HG02642 (cell line): ENCODE data around the gene CASZ1.

Source experiments
- ATAC-seq: cut with Tn5 transposase; IDR thresholded peaks from one replicate; pipeline ENCODE4 v1.9.1; 2021; ENCODE audit warnings: mild to moderate bottlenecking; ENCODE audit not compliant: unreplicated experiment, poor library complexity

The CASZ1 gene

DNA sequence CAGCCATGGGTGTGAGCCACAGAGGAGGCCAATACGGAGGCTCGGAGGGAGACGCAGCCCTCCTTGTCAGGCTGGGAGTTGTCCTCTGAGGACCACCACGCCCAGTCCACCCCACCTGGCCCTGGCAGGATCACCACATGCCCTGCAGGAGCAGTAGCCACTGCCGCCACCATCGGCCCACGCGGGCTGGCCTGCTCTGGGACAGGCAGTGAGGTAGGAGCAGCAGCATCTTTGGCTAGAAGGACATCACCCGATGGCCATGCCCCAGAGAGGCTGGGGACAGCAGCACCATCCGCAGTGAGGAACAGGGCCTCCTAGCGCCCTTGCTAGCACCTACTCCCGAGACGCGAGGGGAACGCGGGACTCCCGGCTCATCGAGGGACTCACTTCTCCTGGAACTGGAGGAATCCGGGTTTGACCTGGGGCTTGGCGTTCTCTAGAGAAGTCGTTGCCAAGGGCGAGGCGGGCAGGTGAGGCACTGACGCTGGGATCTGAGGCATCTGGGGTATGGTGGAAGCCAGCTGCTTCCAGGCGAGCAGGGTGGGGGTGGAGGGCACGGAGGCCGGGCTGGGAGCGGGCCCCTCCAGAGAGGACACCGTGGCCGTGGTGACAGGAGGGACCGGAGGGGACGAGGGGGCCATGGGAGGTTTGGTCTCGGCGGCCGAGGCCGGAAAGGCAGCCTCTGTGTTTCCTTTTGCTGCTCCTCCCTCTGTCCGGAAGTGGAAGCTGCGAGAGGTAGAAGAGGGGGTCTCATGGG lies 148.9 kb downstream of the CASZ1 start:
- no peak for ATAC-seq

DNA sequence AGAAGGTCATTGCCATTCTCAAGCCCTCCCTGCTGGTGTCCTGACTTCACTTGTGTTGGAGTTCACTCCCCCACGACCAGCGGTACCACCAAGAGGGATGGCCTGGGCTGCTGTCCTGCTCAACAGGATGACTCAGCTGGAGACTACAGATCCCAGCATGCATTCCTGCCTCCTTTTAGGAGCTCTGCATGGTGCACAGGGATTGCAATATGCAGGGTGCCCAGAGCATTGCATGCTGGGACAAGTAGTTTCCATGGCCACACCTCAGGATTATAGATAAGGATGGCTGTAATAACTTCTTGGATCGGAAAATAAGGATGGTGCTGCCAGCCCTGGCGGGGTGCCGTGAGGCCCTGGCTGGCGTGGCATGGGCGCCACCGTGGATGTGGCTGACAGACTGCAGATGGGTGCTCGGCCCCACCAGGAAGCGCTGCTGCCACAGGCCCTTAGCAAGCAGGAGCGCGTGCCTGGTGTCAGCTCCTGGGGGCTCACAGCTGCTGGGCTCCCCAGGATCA lies 150.0 kb downstream of the CASZ1 start:
- no peak for ATAC-seq

- ATAC-seq, result no peak
These were observed 151.9 kb downstream of the CASZ1 start for GRCh38 chr1:10644307-10645128.

- no peak for ATAC-seq
These were observed 152.7 kb downstream of the CASZ1 start for GRCh38 chr1:10643607-10644306.

DNA sequence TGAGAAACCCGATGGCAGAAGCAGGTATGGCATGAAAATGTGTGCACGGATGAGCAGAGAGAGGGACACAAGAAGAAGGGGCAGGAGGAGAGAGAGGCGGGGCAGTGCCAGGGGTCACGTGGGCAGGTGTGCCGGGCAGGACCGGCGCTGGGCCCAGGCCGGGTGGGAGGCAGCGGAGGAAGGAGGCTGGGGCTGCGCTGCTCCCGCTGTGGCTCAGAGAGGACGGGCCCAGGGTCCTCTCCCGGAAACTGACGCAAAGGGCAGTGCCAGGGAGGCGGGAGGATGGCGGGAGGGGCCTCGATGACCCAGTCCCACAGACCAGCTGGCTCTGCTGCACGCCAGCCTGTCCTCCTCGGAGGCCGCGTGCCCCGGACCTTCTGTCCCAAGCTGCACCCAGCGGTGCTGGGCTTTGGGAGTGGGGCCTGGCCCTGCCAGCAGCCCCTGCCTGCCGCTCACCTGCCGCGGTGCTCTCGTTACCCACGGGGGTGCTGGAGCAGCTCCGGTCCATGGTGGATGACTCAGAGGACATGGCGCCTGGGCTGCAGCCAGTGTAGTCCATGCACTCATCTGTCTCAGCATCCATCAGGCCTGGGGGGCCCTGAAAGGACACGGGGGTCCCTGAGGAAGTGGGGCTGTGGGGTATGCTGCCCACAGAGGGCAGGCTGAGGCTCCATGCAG lies 153.9 kb downstream of the CASZ1 start:
- ATAC-seq, result no peak

GRCh38 chr1:10641976-10642375 lies 154.5 kb downstream of the CASZ1 start:
- no peak for ATAC-seq

DNA sequence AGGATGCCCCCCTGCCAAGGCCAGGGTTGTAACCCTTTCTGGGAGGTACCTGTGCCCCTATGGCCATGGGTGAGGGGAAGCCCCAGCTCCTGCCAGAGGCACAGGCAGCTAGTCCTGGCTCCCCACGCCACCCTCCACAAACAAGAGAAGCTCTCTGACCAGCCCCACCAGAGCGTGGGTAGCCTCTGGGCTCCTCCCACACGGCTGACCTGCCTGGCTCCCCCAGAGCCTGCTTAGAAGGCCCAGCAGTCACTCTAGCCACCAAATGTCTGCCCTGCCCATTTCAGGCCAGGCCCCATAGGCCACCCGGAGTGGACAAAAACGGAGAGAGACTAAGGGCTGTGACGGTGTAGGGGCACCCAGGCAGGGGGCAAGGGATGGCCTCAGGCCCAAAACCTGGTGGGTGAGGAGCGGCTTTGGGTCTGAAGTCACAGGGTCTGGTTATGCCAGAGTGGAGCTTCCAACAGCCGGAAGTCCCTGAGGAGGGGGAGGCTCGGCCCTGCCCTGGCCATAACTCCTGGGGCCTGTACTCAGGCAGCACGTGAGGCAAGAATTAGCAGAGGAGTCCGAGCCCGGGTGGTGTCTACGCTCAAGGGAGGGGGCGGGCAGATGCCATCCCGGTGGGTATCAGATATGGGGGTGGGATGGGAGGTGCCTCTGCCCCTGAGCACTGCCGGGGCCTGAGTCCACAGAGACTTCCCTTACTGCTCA lies 155.4 kb downstream of the CASZ1 start:
- no peak for ATAC-seq

- ATAC-seq, result no peak
These were observed 156.5 kb downstream of the CASZ1 start for GRCh38 chr1:10639775-10640578.

DNA sequence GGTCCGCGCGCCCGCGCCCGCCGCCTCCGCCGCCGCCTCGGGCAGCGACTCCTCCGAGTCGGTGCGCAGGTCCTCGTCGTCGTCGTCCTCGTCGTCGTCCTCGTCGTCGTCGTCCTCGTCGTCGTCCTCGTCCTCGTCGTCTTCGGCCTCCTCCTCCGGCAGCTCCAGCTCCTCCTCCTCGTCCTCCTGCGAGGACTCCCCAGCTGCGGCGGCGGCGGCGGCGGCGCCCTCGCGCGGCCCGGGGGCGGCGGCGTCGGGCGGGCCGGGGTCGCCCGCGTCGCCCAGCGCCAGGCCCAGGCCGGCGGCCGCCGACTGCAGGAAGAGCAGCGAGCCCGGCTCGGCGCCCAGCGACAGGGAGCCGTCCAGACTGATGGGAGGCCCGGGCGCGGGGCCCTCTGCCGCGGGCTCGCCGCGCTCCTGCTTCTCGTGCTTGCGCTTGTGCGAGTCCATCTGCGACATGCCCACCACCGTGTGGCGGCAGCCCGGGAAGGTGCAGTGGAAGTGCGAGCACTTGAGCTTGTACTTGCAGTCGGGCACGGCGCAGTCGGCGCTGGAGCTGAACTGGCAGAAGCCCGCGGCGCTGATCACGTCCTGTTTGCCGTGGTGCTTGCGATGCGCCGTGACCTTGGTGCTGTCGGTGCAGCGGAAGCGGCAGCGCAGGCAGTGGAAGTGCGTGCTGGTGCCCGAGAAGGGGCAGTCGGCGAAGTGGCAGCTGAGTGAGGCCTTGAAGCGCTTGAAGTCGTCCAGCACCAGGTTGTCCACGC lies 157.3 kb downstream of the CASZ1 start:
- no peak for ATAC-seq

GRCh38 chr1:10638559-10639005 lies 157.9 kb downstream of the CASZ1 start:
- no peak for ATAC-seq

- no peak for ATAC-seq
These were observed 158.4 kb downstream of the CASZ1 start for GRCh38 chr1:10637834-10638558.

DNA sequence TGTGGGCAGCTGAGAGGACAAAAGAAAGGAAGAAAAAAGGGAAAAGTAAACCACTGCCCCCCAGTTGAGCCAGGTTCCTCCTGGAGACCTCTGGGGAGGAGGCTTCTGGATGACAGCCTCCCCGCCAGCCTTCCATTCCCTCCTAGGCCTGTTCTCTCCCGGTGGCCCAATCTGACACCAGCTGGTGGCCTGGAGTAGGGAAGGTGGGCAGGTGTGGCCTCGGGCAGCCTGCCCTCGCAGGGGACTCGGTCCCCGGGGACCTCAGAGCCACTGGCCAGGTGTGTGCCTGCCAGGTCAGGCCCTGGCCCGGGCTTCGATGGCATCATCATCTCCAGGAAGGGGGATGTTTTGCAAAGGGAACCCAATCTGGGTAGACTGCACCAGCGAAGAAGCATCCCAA lies 159.0 kb downstream of the CASZ1 start:
- no peak for ATAC-seq

GRCh38 chr1:10635992-10636391 lies 160.5 kb downstream of the CASZ1 start:
- no peak for ATAC-seq

DNA sequence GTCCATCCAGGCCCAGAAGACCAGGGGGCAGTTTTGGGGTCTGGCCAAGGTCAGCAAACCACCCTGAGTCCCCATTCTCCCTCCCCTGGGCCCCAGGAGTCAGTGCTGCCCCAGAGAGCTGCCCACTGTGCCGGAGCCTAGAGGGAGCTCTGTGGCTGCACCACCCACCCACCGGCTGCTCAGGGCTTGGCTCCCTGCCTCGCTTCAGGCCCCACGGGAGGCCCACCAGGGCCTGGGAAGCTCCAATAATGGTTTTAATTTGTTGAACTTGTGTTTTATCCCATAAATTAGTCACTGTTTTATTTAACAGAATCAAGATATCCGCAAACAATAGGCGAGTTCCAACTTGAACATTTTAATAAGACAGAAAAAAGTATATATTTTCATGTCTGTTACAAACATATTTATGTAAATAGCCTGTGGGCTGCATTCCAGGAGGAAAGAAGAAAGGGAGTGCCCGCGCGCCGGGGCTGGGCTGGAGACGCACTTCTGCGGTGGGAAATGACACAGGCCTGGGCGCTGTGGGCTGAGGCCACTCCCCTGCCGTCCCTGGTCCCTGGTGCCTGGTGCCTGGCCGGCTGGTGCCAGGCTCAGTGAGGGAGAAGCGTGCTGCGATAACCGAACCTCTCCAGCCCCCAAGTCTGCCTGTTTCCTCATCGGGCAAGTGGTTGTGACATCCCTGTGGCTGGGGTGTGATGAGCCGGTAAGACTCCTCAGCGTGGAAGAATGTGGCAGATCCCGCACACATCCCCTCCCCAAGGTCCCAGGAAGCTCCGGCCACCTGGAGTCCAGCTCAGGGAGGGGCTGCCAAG lies 161.2 kb downstream of the CASZ1 start:
- no peak for ATAC-seq

DNA sequence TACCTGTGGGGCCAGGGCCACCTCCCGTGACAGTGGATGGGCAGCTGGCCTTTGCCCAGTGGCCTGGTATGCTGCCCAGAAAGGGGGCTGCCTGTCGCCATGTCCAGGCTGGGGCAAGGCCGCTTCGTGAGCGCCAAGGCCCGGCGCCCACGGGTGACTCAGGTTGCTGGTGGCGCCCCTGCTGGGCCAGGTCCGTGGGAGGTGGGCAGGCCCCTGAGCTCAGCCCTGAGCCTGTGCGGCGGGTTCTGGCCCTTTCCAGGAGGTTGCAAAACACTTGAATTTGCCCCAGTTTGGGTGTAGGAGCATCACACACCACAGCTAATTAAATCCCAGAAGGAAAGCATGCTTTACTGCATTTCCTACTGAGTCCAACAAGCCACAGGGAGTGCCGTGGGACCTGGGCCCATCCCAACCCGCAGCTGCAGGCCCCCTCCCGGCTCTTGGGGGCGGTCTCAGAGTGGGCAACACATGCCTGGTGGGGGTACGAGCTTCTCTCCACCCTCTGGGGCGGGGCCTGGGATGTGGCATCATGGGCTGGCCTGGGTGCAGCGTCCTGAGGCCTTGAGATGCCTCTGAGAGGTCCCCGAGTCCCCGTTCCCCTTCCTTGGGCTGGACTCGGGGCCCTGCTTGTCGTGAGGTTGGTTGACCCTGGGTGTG lies 161.9 kb downstream of the CASZ1 start:
- no peak for ATAC-seq

DNA sequence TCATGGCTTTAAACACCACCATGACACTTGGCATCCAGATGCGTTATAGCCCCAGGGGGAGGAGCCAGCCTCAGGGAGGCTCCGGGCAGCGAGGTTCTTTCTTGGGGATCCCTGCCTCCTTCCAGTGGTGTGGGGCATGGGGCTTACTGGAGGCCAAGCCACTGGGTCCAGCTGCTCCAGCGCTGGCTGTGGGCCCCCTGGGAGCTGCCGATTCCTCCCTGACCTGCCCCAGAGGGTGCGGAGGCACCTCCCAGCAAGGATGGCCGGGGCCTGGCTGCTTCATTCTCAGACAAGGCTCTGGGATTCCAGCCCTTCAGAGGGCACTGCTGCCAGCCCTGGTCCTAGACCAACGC lies 162.4 kb downstream of the CASZ1 start:
- ATAC-seq, result no peak
